HEK293 (cell line): ENCODE data around the gene RNF4.
"Not testable (repeated sequence)": the region's sequence is repeated elsewhere in the genome, so short reads cannot be mapped to it uniquely, and the experiment has no call there.

Source experiments
- CTCF ChIA-PET: fragments of 350-600 bp; formaldehyde crosslinking; extraction: SDS; loops from one replicate; lab custom pipeline; 2021; ENCODE audit warnings: antibody characterized with exemption; lab: Yijun Ruan, JAX
- POLR2A ChIA-PET: fragments of 300-600 bp; formaldehyde crosslinking; extraction: SDS; loops from one replicate; lab custom pipeline; 2020; ENCODE audit warnings: antibody characterized with exemption, inconsistent platforms; lab: Yijun Ruan, JAX
- H3K27ac ChIP-seq: fragments of 200-500 bp; sonication (Bioruptor generic); 2 replicates; pipeline ENCODE4 v1.5.1; 2014; ENCODE audit warnings: low read depth, low read length, control low read depth, inconsistent platforms; ENCODE audit errors: extremely low read depth
- H3K36me3 ChIP-seq, 2 experiments: fragments of 200-500 bp in 1 of 2; sonication (Bioruptor generic) in 1 of 2; 1 replicate in 1 of 2; 2 replicates in 1 of 2; pipeline ENCODE4 v1.5.1; 2014 to 2017; ENCODE audit warnings: inconsistent platforms in 2 of 2, low read length in 2 of 2; ENCODE audit not compliant: control insufficient read depth in 2 of 2, insufficient read depth in 1 of 2
- H3K4me1 ChIP-seq: fragments of 200-500 bp; sonication (Bioruptor generic); 2 replicates; pipeline ENCODE4 v1.5.1; 2014; ENCODE audit warnings: mild to moderate bottlenecking, low read length, inconsistent platforms; ENCODE audit not compliant: control insufficient read depth, insufficient read depth
- H3K4me3 ChIP-seq: 2 replicates; pipeline ENCODE4 v1.5.1; 2011; ENCODE audit warnings: low read depth, mild to moderate bottlenecking, control low read depth, low read length, moderate library complexity
- H3K9me3 ChIP-seq: fragments of 200-500 bp; sonication (Bioruptor generic); 2 replicates; pipeline ENCODE4 v1.5.1; 2014; ENCODE audit warnings: low read depth, low read length, inconsistent platforms; ENCODE audit not compliant: control insufficient read depth, insufficient read depth
- HOXA7 ChIP-seq: sonication (generic); formaldehyde crosslinking; IDR thresholded peaks from 2 replicates; pipeline ENCODE4 v1.8.1; 2022; ENCODE audit warnings: missing genetic modification reagents, borderline replicate concordance
- HOXC10 ChIP-seq: sonication (generic); formaldehyde crosslinking; IDR thresholded peaks from 2 replicates; pipeline ENCODE4 v1.8.1; 2023; ENCODE audit warnings: mild to moderate bottlenecking, missing genetic modification reagents
- HOXD13 ChIP-seq: sonication (generic); formaldehyde crosslinking; IDR thresholded peaks from 2 replicates; pipeline ENCODE4 v1.8.0; 2022; ENCODE audit warnings: missing genetic modification reagents, borderline replicate concordance
- RBAK ChIP-seq: fragments of 450-650 bp; formaldehyde crosslinking; IDR thresholded peaks from 2 replicates; pipeline ENCODE4 v1.5.1; 2016; ENCODE audit warnings: missing biosample characterization, missing genetic modification characterization
- SP3 ChIP-seq: fragments of 450-650 bp; formaldehyde crosslinking; IDR thresholded peaks from 2 replicates; pipeline ENCODE4 v1.5.1; 2016; ENCODE audit warnings: missing biosample characterization, missing genetic modification characterization
- SP7 ChIP-seq: fragments of 450-650 bp; formaldehyde crosslinking; IDR thresholded peaks from 2 replicates; pipeline ENCODE4 v1.5.1; 2016; ENCODE audit warnings: missing biosample characterization, missing genetic modification characterization
- ZNF114 ChIP-seq: fragments of 450-650 bp; formaldehyde crosslinking; IDR thresholded peaks from 2 replicates; pipeline ENCODE4 v1.5.0; 2017; ENCODE audit warnings: missing biosample characterization, missing genetic modification characterization
- ZNF175 ChIP-seq: fragments of 450-650 bp; formaldehyde crosslinking; IDR thresholded peaks from 2 replicates; pipeline ENCODE4 v1.5.1; 2016; ENCODE audit warnings: missing biosample characterization, missing genetic modification characterization
- ZNF350 ChIP-seq: fragments of 450-650 bp; formaldehyde crosslinking; IDR thresholded peaks from 2 replicates; pipeline ENCODE4 v1.5.0; 2017; ENCODE audit warnings: missing biosample characterization, mild to moderate bottlenecking, missing genetic modification characterization
- ZNF473 ChIP-seq: fragments of 450-650 bp; formaldehyde crosslinking; IDR thresholded peaks from 2 replicates; pipeline ENCODE4 v1.5.1; 2017; ENCODE audit warnings: missing biosample characterization, missing genetic modification characterization
- ZNF510 ChIP-seq: fragments of 450-650 bp; formaldehyde crosslinking; IDR thresholded peaks from 2 replicates; pipeline ENCODE4 v1.5.1; 2018; ENCODE audit warnings: mild to moderate bottlenecking, missing genetic modification characterization, missing biosample characterization; ENCODE audit not compliant: insufficient replicate concordance
- ZNF585B ChIP-seq: fragments of 450-650 bp; formaldehyde crosslinking; IDR thresholded peaks from 2 replicates; pipeline ENCODE4 v1.5.1; 2016; ENCODE audit warnings: missing biosample characterization, missing genetic modification characterization
- ZNF701 ChIP-seq: fragments of 450-650 bp; formaldehyde crosslinking; IDR thresholded peaks from 2 replicates; pipeline ENCODE4 v1.5.1; 2016; ENCODE audit warnings: missing biosample characterization, missing genetic modification characterization
- ZSCAN16 ChIP-seq: fragments of 450-650 bp; formaldehyde crosslinking; IDR thresholded peaks from 2 replicates; pipeline ENCODE4 v1.5.1; 2016; ENCODE audit warnings: missing biosample characterization, missing genetic modification characterization
- TF ChIP-seq, protein P1 (sequence below): fragments of 450-650 bp; formaldehyde crosslinking; IDR thresholded peaks from 2 replicates; pipeline ENCODE4 v1.5.1; 2016; ENCODE audit warnings: missing biosample characterization, missing genetic modification characterization

The RNF4 gene

DNA sequence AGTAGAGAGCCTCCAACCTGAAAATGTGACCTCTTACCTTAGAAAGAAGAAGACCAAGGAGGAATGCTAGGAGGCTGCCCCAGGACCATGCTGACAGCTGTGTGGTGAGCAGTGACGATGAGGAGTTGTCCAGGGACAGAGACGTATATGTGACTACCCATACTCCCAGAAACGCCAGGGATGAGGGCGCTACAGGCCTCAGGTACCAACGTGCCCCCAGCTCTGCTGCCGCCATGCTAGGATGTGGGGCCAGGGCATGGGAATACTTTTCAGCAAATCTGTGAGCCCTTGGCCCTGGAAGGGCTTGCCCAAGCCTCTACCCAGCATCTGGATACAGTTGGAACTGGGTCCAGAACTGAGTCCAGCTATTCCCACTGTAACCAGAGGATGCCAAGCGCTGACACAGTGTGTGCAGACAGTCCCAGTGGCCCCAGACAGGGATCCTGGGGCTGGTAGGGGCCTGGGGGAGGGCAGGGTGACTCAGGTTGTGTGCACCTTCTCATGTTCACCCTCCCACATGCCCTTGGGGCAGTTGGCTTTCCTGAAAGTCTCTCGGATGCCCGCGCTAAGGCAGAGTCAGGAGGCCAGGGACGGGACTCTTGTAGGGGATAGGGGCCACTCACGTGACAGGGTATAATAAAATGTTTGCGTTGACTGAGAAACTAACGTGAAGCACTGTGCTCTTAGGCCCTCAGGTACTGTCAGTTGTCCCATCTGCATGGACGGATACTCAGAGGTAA, 43.7 kb downstream of the RNF4 start:
- Histone ChIP-seq H3K36me3 (peaks cover 9 to 83% of the 10 kb centered on the region in 2 experiments; a peak in 2 of 3 replicates), H3K4me3 (no peak overlapping the region), H3K4me1 (no peaks in the 10 kb centered on the region), H3K27ac (no peak overlapping the region), H3K9me3 (no peaks in the 10 kb centered on the region)
- TF ChIP-seq ZNF175 (tag by site-specific recombination) (no peak), RBAK (no peak), HOXC10 (CRISPR knock-in tag) (no peak), SP3 (no peak), ZNF510 (tag by site-specific recombination) (no peak), ZNF350 (tag by site-specific recombination) (no peak), ZNF114 (tag by site-specific recombination) (no peak), SP7 (tag by site-specific recombination) (no peak), ZNF585B (tag by site-specific recombination) (no peak), ZNF473 (tag by site-specific recombination) (no peak), HOXA7 (CRISPR knock-in tag) (no peak), HOXD13 (CRISPR knock-in tag) (no peak), ZSCAN16 (tag by site-specific recombination) (no peak)
- ChIA-PET POLR2A (interaction anchor here (0.6 kb wide), 1 partner anchor 11 kb away, joined by 3 read pairs; no protein-coding TSS in a partner anchor), CTCF (no interaction called here)

DNA sequence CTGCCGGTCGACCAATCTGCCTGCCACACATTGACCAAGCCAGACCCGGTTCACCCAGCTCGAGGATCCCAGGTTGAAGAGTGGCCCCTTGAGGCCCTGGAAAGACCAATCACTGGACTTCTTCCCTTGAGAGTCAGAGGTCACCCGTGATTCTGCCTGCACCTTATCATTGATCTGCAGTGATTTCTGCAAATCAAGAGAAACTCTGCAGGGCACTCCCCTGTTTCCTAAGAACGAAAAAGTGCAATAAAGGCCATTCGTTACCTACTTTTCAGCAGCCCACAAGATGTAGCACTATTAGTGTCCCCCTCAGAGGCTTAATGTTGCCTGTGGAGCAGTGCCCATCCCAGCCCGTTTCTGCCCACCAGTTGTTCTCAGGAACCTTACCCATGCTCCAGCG, 45.3 kb downstream of the RNF4 start:
- H3K36me3 ChIP-seq = peaks cover 5 to 70% of the 10 kb centered on the region in 2 experiments; a peak in 2 of 3 replicates
- H3K4me3 ChIP-seq, POLR2A ChIA-PET, CTCF ChIA-PET, H3K27ac ChIP-seq, H3K4me1 ChIP-seq, H3K9me3 ChIP-seq: not testable (repeated sequence)

DNA sequence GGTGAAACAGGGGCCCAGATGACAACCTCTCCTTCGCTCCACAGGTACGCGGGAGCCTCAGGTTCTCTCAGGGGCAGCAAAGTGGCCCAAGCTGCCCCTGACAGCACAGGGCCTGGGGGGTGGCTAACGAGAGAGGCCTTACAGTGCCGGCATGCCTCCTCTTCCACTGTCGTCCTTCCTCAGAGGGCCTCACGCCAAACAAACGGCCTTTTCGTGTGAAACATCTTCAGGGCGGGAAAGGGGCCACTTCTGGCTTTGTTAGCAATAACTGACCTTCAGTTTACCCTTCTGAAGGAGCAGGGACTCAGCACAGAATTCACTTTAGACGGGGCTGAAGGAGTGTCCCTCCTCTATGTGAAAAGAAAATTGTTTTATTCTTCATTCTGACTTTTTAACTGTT, 46.0 kb downstream of the RNF4 start:
- POLR2A ChIA-PET, H3K9me3 ChIP-seq, H3K4me3 ChIP-seq, H3K27ac ChIP-seq, CTCF ChIA-PET, H3K4me1 ChIP-seq: not testable (repeated sequence)
- peaks cover 4 to 63% of the 10 kb centered on the region in 2 experiments; a peak in 2 of 3 replicates for H3K36me3 ChIP-seq

DNA sequence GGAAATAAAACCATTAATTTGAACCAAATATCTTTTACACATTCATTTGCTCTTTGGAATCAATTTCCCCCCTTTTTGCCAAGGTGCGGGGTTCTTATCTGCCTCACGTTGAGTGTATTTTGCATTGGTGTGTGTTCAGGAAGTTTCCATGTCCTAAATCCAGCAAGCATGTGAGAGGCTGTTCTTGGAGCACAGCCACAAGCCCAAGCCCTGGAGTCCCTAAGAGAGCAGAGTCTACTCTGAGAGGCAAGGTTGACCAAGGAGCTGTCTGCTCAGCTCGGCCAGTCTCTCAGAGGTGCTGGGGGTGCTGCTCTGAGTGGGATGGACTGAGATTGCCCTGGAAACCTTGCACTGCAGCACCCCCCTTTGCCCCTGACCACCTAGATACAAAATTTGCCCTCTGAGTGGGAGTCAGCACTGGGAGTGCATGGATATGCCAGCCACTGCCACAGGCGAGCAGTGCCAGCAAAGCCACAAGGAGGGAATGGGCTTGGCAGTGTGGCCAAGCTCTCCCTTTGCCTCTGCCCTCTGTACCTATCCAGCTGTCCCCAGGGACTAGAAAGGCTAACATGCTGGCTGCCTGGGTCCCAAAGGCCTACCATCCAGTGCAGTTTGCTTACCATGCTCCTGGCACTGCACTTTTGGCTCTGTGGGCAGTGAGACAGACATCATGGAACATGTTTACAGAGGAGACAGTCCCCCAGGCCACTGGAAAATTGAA, 47.1 kb downstream of the RNF4 start:
- no peak overlapping the region for H3K4me3 ChIP-seq
- POLR2A ChIA-PET = no interaction called here
- no peaks in the 10 kb centered on the region for H3K4me1 ChIP-seq
- peaks cover 4 to 52% of the 10 kb centered on the region in 2 experiments; a peak in 2 of 3 replicates for H3K36me3 ChIP-seq
- no peaks in the 10 kb centered on the region for H3K9me3 ChIP-seq
- CTCF ChIA-PET = no interaction called here
- H3K27ac ChIP-seq = no peak overlapping the region
- TF ChIP-seq, protein P1, sequence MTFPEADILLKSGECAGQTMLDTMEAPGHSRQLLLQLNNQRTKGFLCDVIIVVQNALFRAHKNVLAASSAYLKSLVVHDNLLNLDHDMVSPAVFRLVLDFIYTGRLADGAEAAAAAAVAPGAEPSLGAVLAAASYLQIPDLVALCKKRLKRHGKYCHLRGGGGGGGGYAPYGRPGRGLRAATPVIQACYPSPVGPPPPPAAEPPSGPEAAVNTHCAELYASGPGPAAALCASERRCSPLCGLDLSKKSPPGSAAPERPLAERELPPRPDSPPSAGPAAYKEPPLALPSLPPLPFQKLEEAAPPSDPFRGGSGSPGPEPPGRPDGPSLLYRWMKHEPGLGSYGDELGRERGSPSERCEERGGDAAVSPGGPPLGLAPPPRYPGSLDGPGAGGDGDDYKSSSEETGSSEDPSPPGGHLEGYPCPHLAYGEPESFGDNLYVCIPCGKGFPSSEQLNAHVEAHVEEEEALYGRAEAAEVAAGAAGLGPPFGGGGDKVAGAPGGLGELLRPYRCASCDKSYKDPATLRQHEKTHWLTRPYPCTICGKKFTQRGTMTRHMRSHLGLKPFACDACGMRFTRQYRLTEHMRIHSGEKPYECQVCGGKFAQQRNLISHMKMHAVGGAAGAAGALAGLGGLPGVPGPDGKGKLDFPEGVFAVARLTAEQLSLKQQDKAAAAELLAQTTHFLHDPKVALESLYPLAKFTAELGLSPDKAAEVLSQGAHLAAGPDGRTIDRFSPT (tag by site-specific recombination) = peak; percentile 32; the same call in 1 of the 2 replicates
- no peak for TF ChIP-seq ZNF701 (tag by site-specific recombination)
